GM19351 (cell line): ENCODE data around the gene KRTAP20-2.

Source experiments
- ATAC-seq: cut with Tn5 transposase; IDR thresholded peaks from one replicate; pipeline ENCODE4 v1.9.1; 2021; ENCODE audit warnings: mild to moderate bottlenecking, moderate library complexity; ENCODE audit not compliant: unreplicated experiment

Gene KRTAP20-2

DNA sequence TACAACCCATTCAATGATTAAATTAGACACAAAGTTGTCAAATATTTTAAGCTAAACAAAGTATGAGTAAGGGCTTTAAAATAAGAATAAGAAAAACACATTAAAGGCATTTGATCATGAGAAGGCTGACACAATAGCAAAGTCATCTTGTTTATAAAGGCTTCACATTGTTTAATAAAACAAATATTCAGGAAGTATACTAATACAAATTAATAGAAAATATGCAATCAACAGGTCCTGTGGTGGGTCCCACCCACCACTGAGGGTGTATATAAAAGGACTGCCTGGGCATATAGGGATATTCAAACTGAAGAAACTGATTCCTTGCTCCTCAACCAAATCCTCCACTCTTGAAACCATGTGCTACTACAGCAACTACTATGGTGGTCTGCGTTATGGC lies at the start of gene KRTAP20-2:
TSS of gene KRTAP20-2 (plus strand) at position 301 of the 400 bp plus-strand sequence. CDS start at position 359, 58 bp downstream.
- no peak for ATAC-seq

DNA sequence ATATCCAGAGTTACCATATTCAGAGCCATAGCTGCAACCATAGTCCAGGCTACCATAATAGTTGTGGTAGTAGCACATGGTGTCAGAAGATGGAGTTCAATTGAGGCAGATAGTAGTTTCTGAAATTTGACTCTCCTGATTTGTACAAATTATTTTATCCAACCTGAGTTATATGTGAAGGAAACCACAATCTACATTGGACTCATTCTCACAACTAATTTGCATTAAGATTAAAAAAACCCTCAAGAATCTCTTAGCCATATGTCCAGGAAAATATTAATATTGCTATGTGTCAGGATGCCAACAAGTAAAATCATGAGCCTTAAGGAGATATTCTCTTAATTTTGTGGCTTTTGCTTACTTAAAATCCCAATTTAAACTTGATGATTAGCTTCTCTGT lies 44.7 kb upstream of the KRTAP20-2 start, which contains the start of gene KRTAP22-2:
TSS of gene KRTAP22-2 (minus strand) at position 101 of the 400 bp plus-strand sequence.
- no peak for ATAC-seq

DNA sequence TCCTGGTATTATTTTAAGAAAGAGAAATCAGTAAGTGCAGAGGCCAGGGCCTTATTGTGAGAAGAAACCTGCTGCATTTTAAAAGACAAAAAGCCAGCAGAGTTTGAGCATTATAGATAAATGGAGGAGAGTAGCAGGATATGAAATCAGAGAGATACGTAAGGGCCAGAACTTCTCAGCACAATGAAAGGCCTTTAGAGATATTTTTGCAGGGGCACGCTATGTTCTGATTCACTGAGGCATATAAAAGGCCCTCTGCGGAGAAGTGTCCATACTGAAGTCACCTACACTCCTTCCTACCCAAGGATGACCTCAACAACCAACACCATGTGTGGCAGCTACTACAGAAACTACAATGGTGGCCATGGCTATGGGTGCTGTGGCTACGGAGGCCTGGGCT lies 42.9 kb upstream of the KRTAP20-2 start, which contains the start of gene KRTAP6-3:
TSS of gene KRTAP6-3 (plus strand) at position 301 of the 400 bp plus-strand sequence. CDS start at position 307, 6 bp downstream.
- no peak for ATAC-seq

DNA sequence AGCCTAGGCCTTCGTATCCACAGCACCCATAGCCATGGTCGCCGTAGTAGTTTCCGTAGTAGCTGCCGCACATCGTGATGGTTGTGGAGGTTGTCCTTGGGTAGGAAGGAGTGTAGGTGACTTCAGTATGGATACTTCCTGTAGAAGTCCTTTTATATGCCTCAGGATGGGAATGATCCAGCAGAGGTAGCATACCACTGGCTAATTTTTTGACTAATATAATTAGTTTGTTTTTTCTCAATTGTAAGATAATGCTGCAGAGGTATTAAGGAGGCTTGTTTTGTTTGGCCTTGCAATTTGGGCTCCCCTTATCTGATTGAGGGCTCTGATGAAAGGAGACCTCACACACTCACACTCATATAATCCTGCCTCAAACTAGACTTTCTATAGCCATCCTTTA lies 36.2 kb upstream of the KRTAP20-2 start, which contains the start of gene KRTAP6-2:
TSS of gene KRTAP6-2 (minus strand) at position 101 of the 400 bp plus-strand sequence. CDS start at position 73, 28 bp downstream.
- ATAC-seq, result no peak

DNA sequence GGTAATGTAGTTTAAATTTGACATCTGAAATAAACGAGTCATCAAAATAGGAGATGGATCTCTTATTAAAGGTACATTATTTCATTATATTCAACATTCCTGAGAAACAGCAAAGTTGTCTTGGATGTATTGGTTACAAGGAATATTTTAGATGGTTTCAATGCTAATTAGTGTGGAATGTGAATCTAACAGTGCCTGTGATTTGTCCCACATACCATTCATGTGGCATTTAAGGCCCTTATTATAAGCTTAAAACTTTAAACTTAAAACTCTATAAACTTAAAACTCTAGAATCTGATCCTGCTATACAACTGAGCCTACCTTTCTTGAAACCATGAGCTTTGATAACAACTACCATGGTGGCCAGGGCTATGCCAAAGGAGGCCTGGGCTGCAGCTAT lies 34.2 kb upstream of the KRTAP20-2 start, which contains the start of gene KRTAP22-1:
TSS of gene KRTAP22-1 (plus strand) at position 301 of the 400 bp plus-strand sequence.
- no peak for ATAC-seq

DNA sequence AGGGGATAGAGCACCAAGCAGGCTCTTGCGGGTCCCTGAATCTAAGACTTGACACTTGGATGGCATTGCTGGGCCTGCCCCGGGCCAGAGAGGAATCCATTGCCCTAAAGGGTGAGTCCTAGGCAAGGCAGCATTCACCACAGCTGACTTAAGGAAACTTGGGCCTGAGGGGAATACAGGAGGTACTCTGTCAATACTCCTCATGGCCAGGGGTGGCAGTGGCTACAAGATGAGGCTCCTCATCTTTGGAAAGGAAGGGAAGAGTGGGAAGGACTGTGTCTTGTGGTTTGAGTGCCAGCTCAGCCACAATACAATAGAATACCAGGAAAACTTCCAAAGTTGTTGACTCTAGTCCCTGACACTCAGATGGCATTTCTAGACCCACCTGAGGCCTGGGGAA lies 29.0 kb upstream of the KRTAP20-2 start:
- no peak for ATAC-seq

DNA sequence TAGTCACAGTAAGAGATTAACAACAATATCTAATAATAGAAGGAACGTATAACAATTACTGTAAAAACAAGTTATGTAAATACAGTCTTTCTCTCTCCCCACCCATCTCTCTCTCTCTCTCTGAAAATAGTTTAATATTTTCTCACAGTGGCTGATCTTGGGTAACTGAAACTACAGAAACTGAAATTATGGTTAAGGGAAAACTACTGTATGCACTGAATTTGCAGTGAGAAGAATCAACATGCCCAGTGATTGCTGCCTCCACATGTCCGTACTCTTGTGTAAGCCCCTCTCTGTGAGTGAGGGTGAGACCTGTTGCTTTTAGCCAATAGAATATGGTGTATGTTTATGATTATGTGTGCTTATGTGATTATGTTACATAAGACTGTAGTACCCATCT lies 22.9 kb upstream of the KRTAP20-2 start:
- ATAC-seq, result no peak

DNA sequence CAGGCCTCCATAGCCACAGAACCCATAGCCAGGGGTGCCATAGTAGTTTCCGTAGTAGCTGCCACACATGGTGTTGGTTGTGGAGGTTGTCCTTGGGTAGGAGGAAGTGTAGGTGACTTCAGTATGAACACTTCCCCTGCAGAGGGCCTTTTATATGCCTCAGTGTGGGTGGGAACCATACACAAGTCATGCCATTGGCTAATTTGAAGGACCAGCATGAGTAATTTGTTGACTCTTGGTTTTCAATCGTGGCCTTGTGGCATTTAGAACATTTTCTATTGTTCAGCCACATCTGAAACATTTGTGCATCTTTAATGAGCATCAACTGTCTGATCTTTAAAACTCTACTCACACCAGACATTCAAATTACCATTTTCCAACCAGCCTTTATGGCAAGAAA lies 21.2 kb upstream of the KRTAP20-2 start, which contains the start of gene KRTAP6-1:
TSS of gene KRTAP6-1 (minus strand) at position 95 of the 400 bp plus-strand sequence. CDS start at position 69, 26 bp downstream.
- ATAC-seq, result no peak

DNA sequence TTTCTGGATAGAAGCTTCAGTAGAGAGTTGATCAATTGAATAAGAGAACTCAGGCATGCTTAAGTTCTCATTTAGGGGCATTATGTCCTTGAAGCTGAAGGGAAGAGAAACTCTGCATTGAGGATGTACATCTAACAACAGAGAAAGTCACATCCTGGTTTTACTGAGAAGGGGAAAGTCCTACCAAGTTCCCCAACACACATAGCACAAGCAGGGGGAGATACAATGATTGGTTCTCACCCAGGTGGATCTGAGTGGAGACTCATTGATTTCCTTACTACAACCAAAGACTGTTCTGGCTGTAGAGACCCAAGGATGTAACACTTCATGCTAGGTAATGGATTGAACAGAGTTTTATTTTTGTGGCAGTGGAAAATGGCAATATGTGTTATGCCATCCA lies 19.8 kb upstream of the KRTAP20-2 start:
- no peak for ATAC-seq

DNA sequence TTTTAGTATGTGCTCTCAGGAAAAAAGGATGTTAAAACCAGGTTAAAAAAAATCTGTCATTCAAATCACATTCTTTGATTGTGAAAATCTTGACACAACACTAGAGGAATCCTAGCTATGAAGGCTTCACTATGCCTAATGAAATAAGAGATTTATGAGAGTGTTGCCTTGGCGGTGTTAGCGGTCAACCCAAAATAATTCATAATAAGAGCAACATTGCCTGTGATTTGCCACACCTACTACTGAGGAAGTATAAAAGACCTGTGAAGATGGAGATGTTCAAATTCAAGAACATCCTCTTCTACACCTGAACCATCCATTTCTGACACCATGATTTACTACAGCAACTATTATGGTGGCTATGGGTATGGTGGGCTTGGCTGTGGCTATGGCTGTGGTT lies 18.9 kb upstream of the KRTAP20-2 start, which contains the start of gene KRTAP20-1:
TSS of gene KRTAP20-1 (plus strand) at position 301 of the 400 bp plus-strand sequence. CDS start at position 331, 30 bp downstream.
- no peak for ATAC-seq

DNA sequence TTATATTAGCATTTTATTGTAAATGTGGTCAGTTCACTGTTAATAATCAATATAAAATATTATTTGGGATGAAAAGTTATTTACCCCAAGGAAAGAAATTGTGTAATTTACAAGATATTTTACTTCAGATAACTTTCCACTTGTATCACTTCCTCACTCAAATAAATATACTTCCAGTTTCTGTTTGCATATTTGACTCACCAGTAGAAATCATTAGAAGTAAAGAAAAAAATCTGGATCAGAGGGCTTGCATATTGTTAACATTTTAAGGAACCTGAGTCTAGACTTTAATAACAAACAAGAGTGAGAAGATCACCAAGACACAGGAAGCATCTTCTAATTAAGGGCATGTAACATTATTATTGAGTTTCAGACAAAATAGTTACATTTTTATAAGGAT lies 14.9 kb upstream of the KRTAP20-2 start:
- ATAC-seq, result no peak

DNA sequence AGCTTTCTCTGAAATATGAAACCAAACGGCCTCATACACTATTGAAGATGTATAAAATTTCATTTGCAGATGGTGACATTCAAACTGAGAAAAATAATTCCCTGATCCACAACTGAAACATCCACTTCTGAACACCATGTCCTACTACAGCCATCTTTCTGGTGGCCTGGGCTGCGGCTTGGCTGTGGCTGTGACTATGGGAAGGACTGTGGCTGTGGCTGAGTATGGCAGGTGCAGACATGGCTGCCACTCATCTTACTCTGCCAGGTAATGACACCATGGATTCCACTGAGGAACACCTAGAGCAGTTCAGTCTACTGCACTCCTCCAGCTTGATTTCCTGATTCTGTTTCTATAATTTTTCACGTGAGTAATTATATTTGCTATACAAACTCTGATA lies 14.5 kb upstream of the KRTAP20-2 start, which contains the start of gene KRTAP20-4:
TSS of gene KRTAP20-4 (plus strand) at position 106 of the 400 bp plus-strand sequence.
- no peak for ATAC-seq

DNA sequence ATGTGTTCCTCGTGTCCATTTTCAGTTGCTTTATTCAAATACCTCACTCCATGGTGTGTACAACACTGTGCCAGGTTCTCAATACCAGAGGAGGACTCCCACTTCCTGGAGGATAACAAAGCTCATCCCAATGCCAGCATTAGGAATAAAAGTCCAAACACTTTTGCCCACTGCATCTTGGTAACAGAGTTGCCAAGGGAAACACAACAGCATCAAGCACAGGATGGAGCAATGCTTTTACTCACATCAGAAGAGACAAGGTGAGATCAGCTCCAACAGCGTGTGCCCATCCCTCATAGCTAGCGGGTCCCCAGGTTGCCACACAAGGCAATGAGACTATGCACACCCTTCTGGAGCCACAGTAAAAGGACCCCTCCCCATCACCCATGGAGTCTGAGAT lies 11.6 kb upstream of the KRTAP20-2 start:
- ATAC-seq, result no peak

DNA sequence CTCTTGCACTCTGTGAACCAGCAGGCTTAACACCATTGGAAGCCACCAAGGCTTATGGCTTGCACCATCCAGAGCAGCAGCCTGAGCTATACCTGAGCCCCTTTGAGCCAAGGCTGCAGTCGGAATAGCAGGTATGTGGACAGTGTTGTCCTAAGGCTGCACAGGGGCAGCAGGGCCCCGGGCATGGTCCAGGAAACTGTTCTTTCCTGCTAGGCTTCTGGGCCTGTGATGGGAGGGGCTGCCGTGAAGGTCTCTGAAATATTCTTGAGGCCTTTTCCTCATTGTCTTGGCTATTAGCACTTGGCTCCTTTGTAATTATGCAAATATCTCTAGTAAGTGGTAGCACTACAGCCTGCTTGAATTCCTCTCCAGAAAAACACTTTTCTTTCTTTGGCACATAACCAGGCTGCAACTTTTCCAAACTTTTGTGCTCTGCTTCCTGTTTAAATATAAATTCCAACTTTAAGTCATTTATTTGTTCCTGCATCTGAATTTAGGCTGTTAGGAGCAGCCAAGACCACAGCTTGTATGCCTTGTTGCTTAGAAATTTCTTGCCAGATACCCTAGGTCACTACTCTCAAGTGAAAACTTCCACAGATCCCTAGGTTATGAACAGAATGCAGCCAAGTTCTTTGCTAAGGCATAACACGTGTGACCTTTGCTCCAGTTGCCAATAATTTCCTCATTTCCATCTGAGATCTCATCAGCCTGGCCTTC lies 9.4 kb upstream of the KRTAP20-2 start:
- ATAC-seq, result no peak

DNA sequence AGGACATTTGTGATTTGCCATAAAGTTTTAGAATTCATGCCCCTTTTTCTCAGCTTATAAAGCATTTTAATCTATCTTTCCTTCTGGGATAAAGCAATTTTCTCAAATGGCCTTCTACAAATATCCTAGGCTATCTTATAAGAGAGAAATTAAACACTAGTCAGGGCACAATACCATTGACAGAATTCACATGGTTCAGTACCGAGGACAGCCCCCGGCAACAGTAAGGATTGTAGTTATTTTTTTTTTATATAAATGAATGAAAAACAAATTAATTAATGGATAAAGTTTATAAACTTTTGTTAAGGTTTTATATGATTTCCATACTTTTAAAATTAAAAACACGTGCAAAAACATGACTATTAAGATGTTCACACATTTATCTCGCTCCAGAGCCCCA lies 6.9 kb upstream of the KRTAP20-2 start:
- no peak for ATAC-seq

DNA sequence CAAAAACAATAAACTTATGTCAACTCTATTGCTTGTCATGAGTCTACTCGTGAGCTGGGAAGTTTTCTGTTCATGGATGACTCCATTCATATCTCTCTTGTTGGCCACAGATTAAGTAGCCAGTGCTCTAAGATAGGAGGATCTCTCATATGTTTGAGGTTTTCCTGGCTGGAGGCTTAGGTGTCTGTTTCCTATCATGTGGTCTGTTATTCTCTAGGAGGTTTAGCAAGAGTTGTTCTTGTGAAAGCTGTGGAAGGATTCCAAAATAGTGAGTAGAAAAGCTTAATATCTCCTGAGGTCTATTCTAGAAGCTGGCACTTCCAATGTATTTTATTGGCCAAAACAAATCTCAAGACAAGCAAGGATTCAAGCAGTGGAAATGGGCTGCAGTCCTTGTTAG lies 5.8 kb upstream of the KRTAP20-2 start:
- ATAC-seq, result no peak

DNA sequence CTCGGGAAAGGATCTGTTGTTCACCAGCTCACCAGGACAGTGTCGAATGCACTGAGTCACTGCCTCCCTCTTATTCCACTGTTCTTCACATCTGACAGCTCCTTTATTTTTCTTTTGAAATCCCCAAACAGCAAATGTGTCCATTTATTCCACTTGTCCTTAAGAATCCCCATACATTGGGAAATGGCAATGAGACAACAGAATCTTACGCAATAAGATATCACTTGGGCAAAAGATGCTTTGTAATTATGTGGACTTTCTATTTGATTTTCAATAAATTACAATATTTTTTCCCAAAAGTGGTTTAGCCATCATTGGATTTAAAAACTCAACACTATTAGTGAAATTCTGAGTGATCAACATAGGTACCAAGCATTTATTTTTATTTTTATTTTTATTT lies 3.7 kb downstream of the KRTAP20-2 start:
- no peak for ATAC-seq

DNA sequence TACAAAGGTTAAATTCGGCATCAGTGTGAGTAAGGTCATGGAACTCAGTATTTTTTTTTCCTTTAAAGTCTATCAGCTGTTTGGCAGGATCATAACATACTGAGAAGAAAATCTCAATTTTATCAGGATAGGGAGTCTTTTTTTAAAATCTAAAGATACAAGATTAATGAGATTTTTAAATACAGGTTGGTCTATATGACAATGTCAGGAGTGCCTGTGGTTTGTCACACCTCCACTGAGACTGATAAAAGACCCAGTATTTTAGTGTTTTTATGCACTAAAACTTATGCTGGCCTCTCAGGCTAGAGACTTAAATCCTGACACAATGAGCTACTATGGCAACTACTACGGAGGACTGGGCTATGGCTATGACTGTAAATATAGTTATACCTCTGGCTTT lies 7.6 kb downstream of the KRTAP20-2 start, which contains the start of gene KRTAP20-3:
TSS of gene KRTAP20-3 (plus strand) at position 301 of the 400 bp plus-strand sequence.
- ATAC-seq, result no peak

DNA sequence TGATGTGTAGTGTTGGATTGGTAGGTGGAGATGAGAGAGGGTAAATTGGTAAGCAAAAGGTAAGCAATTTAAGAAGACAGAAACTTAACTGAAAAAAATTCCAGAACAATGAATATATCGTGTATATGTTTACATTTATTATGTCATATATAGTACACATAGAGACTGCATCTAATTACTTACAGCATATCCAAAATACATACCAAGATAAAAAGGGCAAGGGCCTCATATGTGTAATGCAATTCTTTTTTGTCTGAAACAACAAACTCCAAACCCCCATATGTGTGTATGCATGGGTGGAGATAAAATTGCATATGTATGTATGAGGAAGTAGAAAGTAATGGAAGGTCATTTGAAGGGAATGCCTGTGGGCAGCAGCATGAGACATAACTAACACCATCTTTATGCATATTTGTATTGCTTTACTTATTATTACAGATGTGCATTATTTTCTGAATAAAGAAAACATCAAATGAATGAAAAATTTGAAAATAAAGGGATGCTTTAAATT lies 12.0 kb downstream of the KRTAP20-2 start:
- no peak for ATAC-seq

DNA sequence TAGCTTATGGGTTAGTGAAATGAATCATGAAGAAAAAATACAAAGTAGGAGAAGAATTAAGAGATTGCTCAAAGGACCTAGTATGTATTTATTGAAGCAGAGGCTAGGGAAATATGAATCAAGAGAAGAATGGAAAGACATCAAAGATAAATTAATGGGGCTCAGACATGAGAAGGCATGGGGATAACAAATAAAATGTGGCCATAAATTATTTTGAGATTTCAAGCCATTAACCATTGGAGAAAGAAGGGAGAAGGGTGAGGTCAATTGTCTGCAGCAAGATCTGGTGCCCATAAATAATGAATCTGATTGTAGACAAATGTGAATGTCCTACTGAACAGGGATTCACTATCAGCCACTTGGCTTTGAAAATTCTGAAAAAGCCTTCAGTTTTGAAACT lies 17.9 kb downstream of the KRTAP20-2 start:
- no peak for ATAC-seq

DNA sequence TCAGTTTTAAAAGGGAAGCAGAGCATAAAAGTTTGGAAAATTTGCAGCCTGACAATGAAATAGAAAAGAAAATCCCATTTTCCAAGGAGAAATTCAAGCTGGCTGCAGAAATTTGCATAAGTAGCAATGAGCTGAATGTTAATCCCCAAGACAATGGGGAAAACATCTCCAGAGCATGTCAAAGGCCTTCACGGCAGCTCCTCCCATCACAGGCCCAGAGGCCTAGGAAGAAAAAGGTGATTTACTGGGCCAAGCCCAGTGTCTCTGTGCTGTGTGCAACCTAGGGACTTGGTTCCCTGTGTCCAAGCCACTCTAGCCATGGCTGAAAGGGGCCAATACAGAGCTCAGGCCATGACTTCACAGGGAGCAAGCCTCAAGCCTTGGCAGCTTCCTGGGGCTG lies 33.8 kb downstream of the KRTAP20-2 start:
- ATAC-seq, result no peak
